ENCODE measurements around the gene AGPAT2. TPM values are rescaled to one million over a fixed set of nuclear protein-coding genes. Genes with fewer than 3 reads are reported as not detected.
"Not testable (repeated sequence)": the region's sequence is repeated elsewhere in the genome, so short reads cannot be mapped to it uniquely, and the experiment has no call there.

The AGPAT2 gene
- total and polyA plus RNA-seq, 4 donors: 26.9 to 64.9 (median 40.5) TPM

DNA sequence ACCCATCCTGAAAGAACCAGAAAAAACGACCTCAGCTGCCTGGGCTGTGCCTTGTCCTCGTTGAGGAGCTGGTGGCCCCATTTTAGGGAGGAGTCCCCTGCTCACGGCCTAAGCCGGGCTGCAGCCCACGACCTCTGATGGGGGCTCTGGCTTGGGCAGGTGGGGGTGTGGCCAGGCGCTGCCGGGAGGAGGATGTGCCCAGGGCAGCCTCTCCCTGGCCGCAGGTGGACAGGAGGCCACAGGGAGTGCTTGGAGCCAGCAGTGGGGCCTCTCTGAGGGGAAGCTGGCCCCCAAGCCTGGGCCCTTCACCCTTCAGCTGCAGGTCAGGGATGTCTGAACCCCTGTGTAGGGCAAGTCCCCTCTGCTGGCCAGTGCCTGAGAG is 27.6 kb upstream of the AGPAT2 start:
- no peak for ATAC-seq (ENCODE audit: low FRiP score)
- 77 to 79% methylated on average over 8 of the region's 8 CpGs for WGBS, 2 donors

DNA sequence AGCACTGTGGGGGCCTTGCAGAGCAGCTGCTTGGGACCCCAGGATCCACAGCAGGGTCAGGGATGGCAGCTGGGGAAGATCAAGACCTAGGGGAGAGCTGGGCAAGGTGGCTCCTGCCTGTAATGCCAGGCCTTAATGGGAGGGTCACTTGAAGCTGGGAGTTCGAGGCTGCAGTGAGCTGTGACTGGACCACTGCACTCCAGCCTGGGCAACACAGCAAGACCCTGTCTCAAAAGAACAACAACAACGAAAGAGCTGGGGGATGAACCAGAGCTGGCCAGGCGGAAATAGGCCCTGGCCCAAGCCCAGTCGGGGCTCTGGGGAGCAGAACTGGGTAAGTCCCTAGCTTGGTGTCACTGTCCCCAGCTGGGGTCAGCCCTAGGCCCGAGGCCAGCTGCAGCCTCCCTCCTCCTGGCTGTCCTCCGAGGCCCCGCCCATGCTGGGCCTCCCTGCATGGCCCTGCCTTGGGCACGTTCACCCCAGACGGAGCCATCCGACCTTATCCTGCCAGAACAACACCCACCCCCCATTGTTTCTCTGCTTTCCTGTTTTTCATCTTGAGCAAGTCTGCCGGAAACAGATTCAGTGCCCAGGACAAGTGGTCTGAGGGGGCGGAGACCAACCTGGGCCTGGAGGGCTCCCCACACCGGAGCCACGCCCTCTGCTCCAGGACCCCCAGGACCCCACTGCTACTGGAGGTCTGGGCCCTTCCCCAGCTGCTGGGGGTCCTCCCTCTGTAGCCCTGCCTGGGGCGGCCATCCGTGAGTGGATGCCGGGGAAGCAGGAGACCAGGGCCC is 27.0 kb upstream of the AGPAT2 start:
- 80 to 89% methylated on average over 15 to 17 of the region's 17 CpGs for WGBS, 2 donors
- DNase-seq: no peak
- Histone ChIP-seq H3K27me3 (ENCODE audit: control insufficient read depth in 1 of 2, insufficient read depth in 2 of 2, low read length in 1 of 2) (no peaks in the 10 kb centered on the region), H3K4me3 (ENCODE audit: low read length in 2 of 2) (no peak overlapping the region), H3K36me3 (ENCODE audit: control insufficient read depth in 1 of 2, insufficient read depth in 2 of 2, low read length in 1 of 2) (no peaks in the 10 kb centered on the region), H3K9me3 (ENCODE audit: control insufficient read depth, low read length) (no peaks in the 10 kb centered on the region), H3K4me1 (ENCODE audit: control insufficient read depth in 1 of 2, insufficient read depth in 2 of 2, low read length in 2 of 2) (no peaks in the 10 kb centered on the region), H3K27ac (ENCODE audit: low read depth in 1 of 2, low read length in 2 of 2) (no peak overlapping the region)
- ATAC-seq (ENCODE audit: low FRiP score): peak; percentile 58
- intact Hi-C loops (cut with DNase I): no loop called here

More for the DNA sequence above, 27.6 kb upstream of the AGPAT2 start:
- Histone ChIP-seq H3K4me3 (ENCODE audit: low read length in 2 of 2) (no peak overlapping the region), H3K27me3 (ENCODE audit: control insufficient read depth in 1 of 2, insufficient read depth in 2 of 2, low read length in 1 of 2) (no peaks in the 10 kb centered on the region), H3K27ac (ENCODE audit: low read depth in 1 of 2, low read length in 2 of 2) (no peak overlapping the region), H3K36me3 (ENCODE audit: control insufficient read depth in 1 of 2, insufficient read depth in 2 of 2, low read length in 1 of 2) (no peaks in the 10 kb centered on the region), H3K4me1 (ENCODE audit: control insufficient read depth in 1 of 2, insufficient read depth in 2 of 2, low read length in 2 of 2) (no peaks in the 10 kb centered on the region), H3K9me3 (ENCODE audit: control insufficient read depth, low read length) (no peaks in the 10 kb centered on the region)
- DNase-seq: no peak
- intact Hi-C loops (cut with DNase I): no loop called here

DNA sequence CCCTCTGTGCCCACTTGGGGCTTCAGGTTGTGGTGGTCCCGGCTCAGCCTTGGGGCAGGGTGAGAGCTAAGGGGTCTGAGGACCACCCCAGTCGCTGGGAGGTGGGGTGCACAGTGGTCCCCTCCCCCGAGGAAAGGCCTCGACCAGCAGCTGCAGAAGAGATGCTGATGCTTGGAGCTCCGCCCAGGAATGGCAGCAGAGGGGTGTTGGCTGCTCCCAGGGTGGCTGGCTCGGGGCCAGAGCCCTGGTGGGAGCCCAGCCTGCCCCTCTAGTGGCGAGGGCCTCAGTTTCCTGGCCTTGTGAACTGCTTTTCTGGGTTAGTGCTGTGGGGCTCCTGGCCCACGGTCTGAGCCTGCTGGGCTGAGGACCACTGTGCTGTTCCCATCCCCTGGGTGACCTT is 26.3 kb upstream of the AGPAT2 start:
- DNase-seq (no peak), ATAC-seq (ENCODE audit: low FRiP score) (peak; percentile 16)
- H3K27ac ChIP-seq (ENCODE audit: low read depth in 1 of 2, low read length in 2 of 2): no peak overlapping the region
- no peaks in the 10 kb centered on the region for H3K27me3 ChIP-seq (ENCODE audit: control insufficient read depth in 1 of 2, insufficient read depth in 2 of 2, low read length in 1 of 2)
- no peaks in the 10 kb centered on the region for H3K36me3 ChIP-seq (ENCODE audit: control insufficient read depth in 1 of 2, insufficient read depth in 2 of 2, low read length in 1 of 2)
- no peaks in the 10 kb centered on the region for H3K9me3 ChIP-seq (ENCODE audit: control insufficient read depth, low read length)
- whole genome bisulfite sequencing, 2 donors: 72 to 73% methylated on average over 8 of the region's 8 CpGs
- H3K4me3 ChIP-seq (ENCODE audit: low read length in 2 of 2): no peak overlapping the region
- intact Hi-C loops (cut with DNase I): no loop called here
- H3K4me1 ChIP-seq (ENCODE audit: control insufficient read depth in 1 of 2, insufficient read depth in 2 of 2, low read length in 2 of 2): no peaks in the 10 kb centered on the region

DNA sequence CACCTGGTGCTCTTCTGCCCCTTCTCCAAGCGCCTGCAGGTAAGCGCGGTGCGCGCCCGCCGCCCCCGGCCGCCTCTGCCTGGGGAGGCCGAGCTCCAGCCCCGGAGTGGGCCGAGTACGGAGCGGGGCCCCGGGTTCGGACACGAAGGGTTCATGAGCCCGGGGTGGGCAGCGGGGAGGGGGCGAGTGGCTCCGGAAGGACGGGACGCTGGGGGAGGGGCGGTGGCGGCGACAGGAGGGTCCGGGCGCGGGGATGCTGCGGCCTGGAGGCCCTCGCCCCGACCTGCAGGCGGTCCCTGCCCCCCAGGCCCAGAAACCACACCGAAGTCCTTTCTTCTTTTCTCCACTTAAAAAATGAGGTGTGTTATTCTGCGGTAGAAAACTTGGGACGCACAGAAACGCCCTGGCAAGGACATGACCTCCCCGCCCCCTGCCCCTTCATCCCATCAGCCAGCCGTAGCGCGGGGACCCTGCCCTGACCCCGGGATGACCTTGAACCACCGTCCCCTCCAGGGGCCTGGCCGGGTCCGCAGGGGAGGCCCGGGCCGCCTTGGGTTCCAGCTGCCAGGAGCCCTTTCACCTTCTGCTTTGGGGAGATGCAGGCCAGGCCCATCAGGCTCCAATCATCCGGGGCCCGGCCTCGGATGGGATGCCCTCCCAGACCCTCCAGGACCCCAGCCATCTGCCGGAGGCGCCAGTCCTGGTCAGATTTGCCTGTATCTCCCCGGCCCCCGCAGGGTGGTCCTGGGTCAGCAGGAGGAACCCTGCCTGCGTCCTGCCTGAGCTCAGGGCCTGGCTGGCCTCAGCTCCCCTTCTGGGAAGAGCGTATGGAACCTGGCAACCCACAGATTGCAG is 25.7 kb upstream of the AGPAT2 start:
- Histone ChIP-seq H3K27ac (ENCODE audit: low read depth in 1 of 2, low read length in 2 of 2) (no peak overlapping the region), H3K4me1 (ENCODE audit: control insufficient read depth in 1 of 2, insufficient read depth in 2 of 2, low read length in 2 of 2) (no peaks in the 10 kb centered on the region), H3K36me3 (ENCODE audit: control insufficient read depth in 1 of 2, insufficient read depth in 2 of 2, low read length in 1 of 2) (no peaks in the 10 kb centered on the region), H3K9me3 (ENCODE audit: control insufficient read depth, low read length) (no peaks in the 10 kb centered on the region), H3K4me3 (ENCODE audit: low read length in 2 of 2) (no peak overlapping the region), H3K27me3 (ENCODE audit: control insufficient read depth in 1 of 2, insufficient read depth in 2 of 2, low read length in 1 of 2) (no peaks in the 10 kb centered on the region)
- DNase-seq (peak in 1 of 2 donors; percentile 79), ATAC-seq (ENCODE audit: low FRiP score) (no peak)
- WGBS, 2 donors: 17 to 22% methylated on average over 48 to 56 of the region's 56 CpGs
- intact Hi-C loops (cut with DNase I): no loop called here

DNA sequence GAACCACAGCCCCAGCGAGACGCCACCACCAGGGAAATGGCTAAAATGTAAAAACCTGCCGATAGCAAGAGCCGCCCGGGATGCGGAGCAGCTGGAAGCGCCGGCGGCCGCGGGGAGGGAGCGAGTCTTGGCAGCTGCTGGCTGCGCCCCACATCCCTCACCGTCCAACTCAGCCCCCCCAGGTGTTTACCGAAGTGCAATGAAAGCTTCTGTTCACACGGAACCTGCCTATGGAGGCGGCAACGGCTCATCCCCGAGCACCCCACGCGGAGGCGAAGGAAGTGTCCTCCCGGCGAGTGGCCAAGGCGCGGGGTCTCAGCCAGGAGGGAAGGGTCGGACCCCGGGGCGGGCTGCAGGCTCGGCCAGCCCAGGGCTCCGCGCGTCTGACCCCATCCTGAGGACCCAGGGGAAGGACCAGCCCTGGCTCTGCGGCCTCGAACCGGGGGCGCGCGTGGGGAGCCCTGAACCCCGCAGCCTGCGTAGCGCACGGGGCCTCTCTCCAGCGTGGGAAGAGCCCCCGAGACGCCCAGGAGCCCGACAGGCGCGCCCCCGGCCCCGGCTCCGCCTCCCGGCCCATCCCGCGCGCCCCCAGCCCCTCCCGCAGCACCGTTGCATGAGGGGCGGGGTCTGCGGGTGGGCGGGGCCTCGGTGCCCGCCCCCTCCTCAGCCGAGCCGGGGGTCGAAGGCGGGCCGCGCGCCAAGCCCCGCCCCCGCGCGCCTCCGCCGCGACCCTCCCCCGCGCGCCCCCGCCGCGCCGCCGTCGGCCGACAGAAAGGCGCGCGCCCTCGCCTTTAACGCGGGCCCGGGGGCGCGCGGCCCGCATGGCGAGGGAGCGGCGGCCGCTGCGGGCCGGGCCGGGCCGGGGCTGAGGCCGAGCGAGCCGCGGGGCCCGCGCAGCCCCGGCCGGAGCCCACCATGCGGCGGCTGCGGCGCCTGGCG is 24.8 kb upstream of the AGPAT2 start, which contains the start of gene DIPK1B:
Gene DIPK1B, plus strand, starts transcription at position 822 of the 939 bp plus-strand sequence. Its CDS starts 94 bp downstream, at position 916.
- no peaks in the 10 kb centered on the region for H3K9me3 ChIP-seq (ENCODE audit: control insufficient read depth, low read length)
- no peak for DNase-seq
- H3K27me3 ChIP-seq (ENCODE audit: control insufficient read depth in 1 of 2, insufficient read depth in 2 of 2, low read length in 1 of 2): no peaks in the 10 kb centered on the region
- WGBS, 2 donors: 2% methylated on average over 69 to 119 of the region's 119 CpGs
- no peak within 1 kb of the TSS for H3K27ac ChIP-seq (ENCODE audit: low read depth in 1 of 2, low read length in 2 of 2)
- no peaks in the 10 kb centered on the region for H3K4me1 ChIP-seq (ENCODE audit: control insufficient read depth in 1 of 2, insufficient read depth in 2 of 2, low read length in 2 of 2)
- no peaks in the 10 kb centered on the region for H3K36me3 ChIP-seq (ENCODE audit: control insufficient read depth in 1 of 2, insufficient read depth in 2 of 2, low read length in 1 of 2)
- peak; percentile 3 for ATAC-seq (ENCODE audit: low FRiP score)
- H3K4me3 ChIP-seq (ENCODE audit: low read length in 2 of 2): no peak within 1 kb of the TSS
- intact Hi-C loops (cut with DNase I): no loop called here

DNA sequence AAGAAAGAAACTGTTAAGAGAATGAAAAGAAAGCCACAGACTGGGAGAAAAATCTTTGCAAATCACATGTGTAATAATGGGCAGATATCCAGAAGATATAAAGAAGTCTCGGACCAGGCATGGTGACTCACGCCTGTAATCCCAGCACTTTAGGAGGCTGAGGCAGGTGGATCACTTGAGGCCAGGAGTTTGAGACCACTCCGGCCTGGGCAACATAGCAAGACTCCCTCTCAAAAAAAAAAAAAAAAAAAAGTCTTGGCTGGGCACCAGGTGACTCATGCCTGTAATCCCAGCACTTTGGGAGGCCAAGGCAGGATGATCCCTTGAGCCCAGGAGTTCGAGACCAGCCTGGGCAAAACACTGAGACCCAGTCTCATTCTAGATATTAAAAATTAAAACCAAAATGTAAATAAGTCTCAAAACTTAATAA is 24.0 kb upstream of the AGPAT2 start:
- H3K27ac ChIP-seq (ENCODE audit: low read depth in 1 of 2, low read length in 2 of 2); H3K9me3 ChIP-seq (ENCODE audit: control insufficient read depth, low read length); H3K4me1 ChIP-seq (ENCODE audit: control insufficient read depth in 1 of 2, insufficient read depth in 2 of 2, low read length in 2 of 2); H3K36me3 ChIP-seq (ENCODE audit: control insufficient read depth in 1 of 2, insufficient read depth in 2 of 2, low read length in 1 of 2); intact Hi-C loops (cut with DNase I); H3K4me3 ChIP-seq (ENCODE audit: low read length in 2 of 2); H3K27me3 ChIP-seq (ENCODE audit: control insufficient read depth in 1 of 2, insufficient read depth in 2 of 2, low read length in 1 of 2); DNase-seq; ATAC-seq (ENCODE audit: low FRiP score): not testable (repeated sequence)
- 14 to 19% methylated on average over 4 of the region's 4 CpGs for WGBS, 2 donors

DNA sequence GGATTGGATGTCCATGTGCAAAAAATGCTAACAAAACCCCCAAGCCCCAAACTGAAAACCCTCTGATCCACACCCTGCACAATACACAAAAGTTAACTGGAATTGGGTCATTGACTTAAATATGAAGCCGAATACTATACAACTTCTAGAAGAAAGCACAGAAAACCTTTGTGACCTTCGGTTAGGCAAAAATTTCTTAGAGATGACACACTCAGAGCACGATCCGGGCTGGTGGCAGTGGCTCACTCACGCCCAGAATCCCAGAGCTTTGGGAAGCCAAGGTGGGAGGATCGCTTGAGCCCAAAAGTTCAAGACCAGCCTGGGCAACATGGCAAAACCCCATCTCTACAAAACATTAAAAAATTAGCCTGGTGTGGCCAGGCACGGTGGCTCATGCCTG is 23.3 kb upstream of the AGPAT2 start:
- Histone ChIP-seq H3K36me3 (ENCODE audit: control insufficient read depth in 1 of 2, insufficient read depth in 2 of 2, low read length in 1 of 2) (no peaks in the 10 kb centered on the region), H3K4me1 (ENCODE audit: control insufficient read depth in 1 of 2, insufficient read depth in 2 of 2, low read length in 2 of 2) (no peaks in the 10 kb centered on the region), H3K9me3 (ENCODE audit: control insufficient read depth, low read length) (no peaks in the 10 kb centered on the region), H3K27ac (ENCODE audit: low read depth in 1 of 2, low read length in 2 of 2) (no peak overlapping the region), H3K4me3 (ENCODE audit: low read length in 2 of 2) (no peak overlapping the region), H3K27me3 (ENCODE audit: control insufficient read depth in 1 of 2, insufficient read depth in 2 of 2, low read length in 1 of 2) (no peaks in the 10 kb centered on the region)
- WGBS, 2 donors: 80 to 84% methylated on average over 7 of the region's 7 CpGs
- no peak for DNase-seq
- intact Hi-C loops (cut with DNase I): no loop called here
- ATAC-seq (ENCODE audit: low FRiP score): no peak

DNA sequence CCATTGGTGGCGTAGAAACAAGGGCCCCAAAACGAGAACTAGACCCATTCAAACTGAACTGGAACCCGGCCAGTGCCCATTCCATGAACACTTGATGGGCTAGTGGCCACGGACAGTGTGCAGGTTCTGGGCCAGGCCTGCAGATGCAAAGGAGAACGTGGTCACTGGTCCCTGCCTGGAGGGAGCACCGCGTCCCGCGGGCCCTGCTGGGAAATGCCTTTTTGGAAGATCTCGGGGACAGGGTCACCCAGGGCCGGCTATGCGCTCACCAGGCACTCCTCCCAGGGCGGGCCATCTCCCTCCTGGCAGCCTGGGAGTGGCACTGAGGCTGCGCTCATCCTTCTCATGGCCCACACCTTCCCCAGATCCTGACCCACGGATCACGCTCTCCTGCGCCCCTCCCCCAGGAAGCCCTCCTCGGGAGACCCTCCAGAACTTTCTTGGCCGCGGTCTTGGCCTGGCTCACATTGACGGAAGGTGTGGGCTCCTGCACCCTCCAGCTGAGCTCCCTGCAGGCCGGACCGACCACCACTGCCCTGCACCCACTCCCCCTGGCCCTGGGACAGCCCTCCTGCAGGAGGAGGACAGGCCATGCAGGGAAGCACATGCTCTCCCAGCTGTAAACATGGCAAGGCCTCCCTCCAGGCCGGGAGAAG is 22.3 kb upstream of the AGPAT2 start:
- 91 to 93% methylated on average over 24 of the region's 24 CpGs for WGBS, 2 donors
- DNase-seq (no peak), ATAC-seq (ENCODE audit: low FRiP score) (no peak)
- Histone ChIP-seq H3K36me3 (ENCODE audit: control insufficient read depth in 1 of 2, insufficient read depth in 2 of 2, low read length in 1 of 2) (no peaks in the 10 kb centered on the region), H3K4me3 (ENCODE audit: low read length in 2 of 2) (no peak overlapping the region), H3K27me3 (ENCODE audit: control insufficient read depth in 1 of 2, insufficient read depth in 2 of 2, low read length in 1 of 2) (no peaks in the 10 kb centered on the region), H3K9me3 (ENCODE audit: control insufficient read depth, low read length) (no peaks in the 10 kb centered on the region), H3K27ac (ENCODE audit: low read depth in 1 of 2, low read length in 2 of 2) (no peak overlapping the region), H3K4me1 (ENCODE audit: control insufficient read depth in 1 of 2, insufficient read depth in 2 of 2, low read length in 2 of 2) (no peaks in the 10 kb centered on the region)
- intact Hi-C loops (cut with DNase I): no loop called here
